ENCODE measurements around the gene SDK1.
"Not testable (repeated sequence)": the region's sequence is repeated elsewhere in the genome, so short reads cannot be mapped to it uniquely, and the experiment has no call there.

SDK1 gene

GRCh38 chr7:4079366-4079765 is 778.3 kb downstream of the SDK1 start:
- in situ Hi-C loops (cut with MboI; ENCODE audit: low sequenced_read_pairs), result no loop called here

GRCh38 chr7:4079956-4080355 is 778.9 kb downstream of the SDK1 start:
- in situ Hi-C loops (cut with MboI; ENCODE audit: low sequenced_read_pairs), result no loop called here

GRCh38 chr7:4080954-4081353 is 779.9 kb downstream of the SDK1 start:
- in situ Hi-C loops (cut with MboI; ENCODE audit: low sequenced_read_pairs), result no loop called here

- in situ Hi-C loops (cut with MboI; ENCODE audit: low sequenced_read_pairs), result no loop called here
Measured at GRCh38 chr7:4083513-4083912, 782.5 kb downstream of the SDK1 start.

- in situ Hi-C loops (cut with MboI; ENCODE audit: low sequenced_read_pairs), result no loop called here
Measured at GRCh38 chr7:4084271-4084670, 783.2 kb downstream of the SDK1 start.

GRCh38 chr7:4085937-4086691 is 785.1 kb downstream of the SDK1 start:
- in situ Hi-C loops (cut with MboI; ENCODE audit: low sequenced_read_pairs), result no loop called here

- in situ Hi-C loops (cut with MboI; ENCODE audit: low sequenced_read_pairs), result no loop called here
Measured at GRCh38 chr7:4086723-4087122, 785.7 kb downstream of the SDK1 start.

GRCh38 chr7:4091767-4092166 is 790.7 kb downstream of the SDK1 start:
- in situ Hi-C loops (cut with MboI; ENCODE audit: low sequenced_read_pairs), result no loop called here

- in situ Hi-C loops (cut with MboI; ENCODE audit: low sequenced_read_pairs), result no loop called here
Measured at GRCh38 chr7:4093035-4093434, 792.0 kb downstream of the SDK1 start.

GRCh38 chr7:4093483-4093882 is 792.4 kb downstream of the SDK1 start:
- in situ Hi-C loops (cut with MboI; ENCODE audit: low sequenced_read_pairs), result no loop called here

GRCh38 chr7:4094158-4094557 is 793.1 kb downstream of the SDK1 start:
- in situ Hi-C loops (cut with MboI; ENCODE audit: low sequenced_read_pairs), result not testable (repeated sequence)

GRCh38 chr7:4097001-4097609 is 796.1 kb downstream of the SDK1 start:
- in situ Hi-C loops (cut with MboI; ENCODE audit: low sequenced_read_pairs), result no loop called here

- in situ Hi-C loops (cut with MboI; ENCODE audit: low sequenced_read_pairs), result no loop called here
Measured at GRCh38 chr7:4098169-4098568, 797.1 kb downstream of the SDK1 start.

GRCh38 chr7:4099651-4100050 is 798.6 kb downstream of the SDK1 start:
- in situ Hi-C loops (cut with MboI; ENCODE audit: low sequenced_read_pairs), result no loop called here

- in situ Hi-C loops (cut with MboI; ENCODE audit: low sequenced_read_pairs), result no loop called here
Measured at GRCh38 chr7:4100148-4100547, 799.1 kb downstream of the SDK1 start.

- in situ Hi-C loops (cut with MboI; ENCODE audit: low sequenced_read_pairs), result no loop called here
Measured at GRCh38 chr7:4100691-4101090, 799.6 kb downstream of the SDK1 start.

GRCh38 chr7:4102231-4102841 is 801.3 kb downstream of the SDK1 start:
- in situ Hi-C loops (cut with MboI; ENCODE audit: low sequenced_read_pairs), result no loop called here

- in situ Hi-C loops (cut with MboI; ENCODE audit: low sequenced_read_pairs), result no loop called here
Measured at GRCh38 chr7:4103352-4104091, 802.5 kb downstream of the SDK1 start.

- in situ Hi-C loops (cut with MboI; ENCODE audit: low sequenced_read_pairs), result no loop called here
Measured at GRCh38 chr7:4107839-4108238, 806.8 kb downstream of the SDK1 start.

GRCh38 chr7:4108951-4109350 is 807.9 kb downstream of the SDK1 start:
- in situ Hi-C loops (cut with MboI; ENCODE audit: low sequenced_read_pairs), result no loop called here

GRCh38 chr7:4109481-4110110 is 808.5 kb downstream of the SDK1 start:
- in situ Hi-C loops (cut with MboI; ENCODE audit: low sequenced_read_pairs), result no loop called here

All from hTERT RPE-1 (cell line).